Neural progenitor cell (in vitro differentiated cells): Measurements from ENCODE around the gene PON1. TPM values are rescaled to one million over a fixed set of nuclear protein-coding genes. Genes with fewer than 3 reads are reported as not detected.

Experiments
- DNase-seq: peaks from one replicate; pipeline ENCODE4 v3.0.0-alpha.2; 2016; ENCODE audit warnings: low spot score
- H2AFZ ChIP-seq: fragments of 200-600 bp; sonication (generic); replicated peaks from 2 replicates; pipeline ENCODE4 v1.6.1; 2016; ENCODE audit warnings: antibody characterized with exemption
- H3F3A ChIP-seq: fragments of 200-600 bp; sonication (generic); 2 replicates; pipeline ENCODE4 v1.6.1; 2016; ENCODE audit warnings: antibody characterized with exemption, low read depth
- H3K27ac ChIP-seq: fragments of 200-600 bp; sonication (generic); 2 replicates; pipeline ENCODE4 v1.5.1; 2016; ENCODE audit warnings: mild to moderate bottlenecking
- H3K27me3 ChIP-seq: fragments of 200-600 bp; sonication (generic); 2 replicates; pipeline ENCODE4 v1.6.1; 2016; ENCODE audit warnings: mild to moderate bottlenecking, moderate library complexity
- H3K36me3 ChIP-seq: fragments of 200-600 bp; sonication (generic); 2 replicates; pipeline ENCODE4 v1.5.1; 2016
- H3K4me1 ChIP-seq: fragments of 200-600 bp; sonication (generic); 2 replicates; pipeline ENCODE4 v1.6.1; 2016; ENCODE audit warnings: mixed run types
- H3K4me2 ChIP-seq: fragments of 200-600 bp; sonication (generic); 2 replicates; pipeline ENCODE4 v1.6.1; 2016
- H3K4me3 ChIP-seq: fragments of 200-600 bp; sonication (generic); 2 replicates; pipeline ENCODE4 v1.5.1; 2016
- H3K79me2 ChIP-seq: fragments of 200-600 bp; sonication (generic); 2 replicates; pipeline ENCODE4 v1.6.1; 2016; ENCODE audit warnings: low read depth
- H3K9ac ChIP-seq: fragments of 200-600 bp; sonication (generic); 2 replicates; pipeline ENCODE4 v1.6.1; 2016
- H3K9me3 ChIP-seq: fragments of 200-600 bp; sonication (generic); 2 replicates; pipeline ENCODE4 v1.5.1; 2016; ENCODE audit warnings: low read depth
- H4K20me1 ChIP-seq: fragments of 200-600 bp; sonication (generic); 2 replicates; pipeline ENCODE4 v1.6.1; 2016; ENCODE audit warnings: low read depth
- H3K27ac Mint-ChIP-seq: 3 replicates; pipeline ENCODE4 v1.8.0; 2021; ENCODE audit warnings: mixed read lengths
- H3K27me3 Mint-ChIP-seq: 2 replicates; pipeline ENCODE4 v1.8.0; 2022; ENCODE audit warnings: low read depth, mild to moderate bottlenecking, inconsistent platforms, moderate library complexity, mixed read lengths; ENCODE audit not compliant: insufficient read depth
- H3K36me3 Mint-ChIP-seq: 3 replicates; pipeline ENCODE4 v1.8.0; 2021; ENCODE audit warnings: mixed read lengths
- H3K4me1 Mint-ChIP-seq: 3 replicates; pipeline ENCODE4 v1.8.0; 2021; ENCODE audit warnings: mixed read lengths
- H3K4me3 Mint-ChIP-seq: 3 replicates; pipeline ENCODE4 v1.8.0; 2021; ENCODE audit warnings: mild to moderate bottlenecking, moderate library complexity, mixed read lengths
- H3K9me3 Mint-ChIP-seq: 3 replicates; pipeline ENCODE4 v1.8.0; 2020; ENCODE audit warnings: mixed read lengths
- CTCF ChIP-seq: fragments of 200-600 bp; sonication (generic); IDR thresholded peaks from 2 replicates; pipeline ENCODE4 v1.5.1; 2017; ENCODE audit warnings: antibody characterized with exemption, mild to moderate bottlenecking
- EZH2 ChIP-seq: fragments of 200-600 bp; sonication (generic); IDR thresholded peaks from 2 replicates; pipeline ENCODE4 v1.6.1; 2017; ENCODE audit warnings: antibody characterized with exemption, mild to moderate bottlenecking, moderate library complexity
- EZH2phosphoT487 ChIP-seq: fragments of 200-600 bp; sonication (generic); IDR thresholded peaks from 2 replicates; pipeline ENCODE4 v1.6.1; 2017; ENCODE audit warnings: antibody characterized with exemption
- total RNA-seq: library from RNA; depleted of rRNA; stranded (reverse); fragments of >200 nt; gene quantifications from 2 replicates; pipeline ENCODE4 v1.2.3, GENCODE V29; 2015; ENCODE audit warnings: low replicate concordance

The PON1 gene
- total RNA-seq, 1 donor from 2014 or later: 1.7 TPM

GRCh38 chr7:95338832-95339231, 14.5 kb upstream of the PON1 start:
- DNase-seq: no peak
- Histone ChIP-seq H3K4me1 (peaks cover 4% of the 10 kb centered on the region), H2AFZ (no peak overlapping the region), H3K9me3 (no peaks in the 10 kb centered on the region), H3K27me3 (no peaks in the 10 kb centered on the region), H3K4me2 (no peak overlapping the region), H4K20me1 (no peaks in the 10 kb centered on the region), H3K27ac (no peak overlapping the region), H3K79me2 (no peaks in the 10 kb centered on the region), H3K4me3 (no peak overlapping the region), H3F3A (no peaks in the 10 kb centered on the region), H3K36me3 (no peaks in the 10 kb centered on the region), H3K9ac (no peak overlapping the region)
- Mint-ChIP-seq H3K4me1 (peaks cover 2% of the 10 kb centered on the region), H3K4me3 (no peak overlapping the region), H3K9me3 (no peaks in the 10 kb centered on the region), H3K27ac (no peak overlapping the region), H3K36me3 (no peaks in the 10 kb centered on the region), H3K27me3 (no peaks in the 10 kb centered on the region)
- no peak for TF ChIP-seq CTCF

DNA sequence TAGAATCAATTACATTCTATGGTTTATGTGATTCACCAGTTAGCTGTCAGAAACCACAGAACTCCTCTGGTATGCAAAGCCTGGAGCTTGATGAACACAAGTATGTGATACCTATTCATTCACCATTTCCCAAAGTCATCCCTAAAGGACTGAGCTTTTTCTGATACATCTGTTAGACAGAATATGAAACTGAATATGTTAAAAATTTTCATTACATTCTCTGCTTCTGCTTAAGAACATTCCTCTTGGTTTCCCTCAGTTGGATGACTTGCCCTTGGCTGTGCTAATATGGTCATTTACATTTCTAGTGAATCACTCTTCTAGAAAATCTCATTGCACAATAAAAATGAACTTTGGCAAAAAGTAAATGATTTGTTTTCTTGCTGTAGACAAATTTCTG, 10.8 kb upstream of the PON1 start:
- Histone ChIP-seq H3K4me2 (no peak overlapping the region), H3K9ac (no peak overlapping the region), H3K79me2 (no peaks in the 10 kb centered on the region), H3K27ac (no peak overlapping the region), H3K4me3 (no peak overlapping the region), H3F3A (no peaks in the 10 kb centered on the region), H3K36me3 (no peaks in the 10 kb centered on the region), H4K20me1 (no peaks in the 10 kb centered on the region), H3K4me1 (no peaks in the 10 kb centered on the region), H2AFZ (no peak overlapping the region), H3K27me3 (no peaks in the 10 kb centered on the region), H3K9me3 (no peaks in the 10 kb centered on the region)
- Mint-ChIP-seq H3K4me3 (no peak overlapping the region), H3K27ac (no peak overlapping the region), H3K27me3 (no peaks in the 10 kb centered on the region), H3K36me3 (no peaks in the 10 kb centered on the region), H3K9me3 (no peaks in the 10 kb centered on the region), H3K4me1 (peaks cover 4% of the 10 kb centered on the region)
- TF ChIP-seq EZH2phosphoT487 (no peak), EZH2 (no peak), CTCF (no peak)
- no peak for DNase-seq

GRCh38 chr7:95334447-95334846, 10.1 kb upstream of the PON1 start:
- H3K27me3 ChIP-seq: no peaks in the 10 kb centered on the region
- H3K27ac ChIP-seq: no peak overlapping the region
- no peak overlapping the region for H3K4me2 ChIP-seq
- H3K4me1 Mint-ChIP-seq: peaks cover 4% of the 10 kb centered on the region
- TF ChIP-seq CTCF (no peak), EZH2phosphoT487 (no peak), EZH2 (no peak)
- H3K4me3 Mint-ChIP-seq: no peak overlapping the region
- H3K79me2 ChIP-seq: no peaks in the 10 kb centered on the region
- DNase-seq: no peak
- no peaks in the 10 kb centered on the region for H3F3A ChIP-seq
- H3K9me3 Mint-ChIP-seq: no peaks in the 10 kb centered on the region
- no peaks in the 10 kb centered on the region for H3K4me1 ChIP-seq
- no peak overlapping the region for H3K4me3 ChIP-seq
- no peak overlapping the region for H2AFZ ChIP-seq
- no peaks in the 10 kb centered on the region for H3K36me3 Mint-ChIP-seq
- no peaks in the 10 kb centered on the region for H4K20me1 ChIP-seq
- H3K9ac ChIP-seq: no peak overlapping the region
- no peaks in the 10 kb centered on the region for H3K27me3 Mint-ChIP-seq
- H3K27ac Mint-ChIP-seq: no peak overlapping the region
- no peaks in the 10 kb centered on the region for H3K9me3 ChIP-seq
- H3K36me3 ChIP-seq: no peaks in the 10 kb centered on the region

GRCh38 chr7:95330961-95331337, 6.6 kb upstream of the PON1 start:
- H2AFZ ChIP-seq: no peak overlapping the region
- H3K27ac ChIP-seq: no peak overlapping the region
- Mint-ChIP-seq H3K4me3 (no peak overlapping the region), H3K4me1 (peaks cover 6% of the 10 kb centered on the region), H3K27ac (no peak overlapping the region), H3K9me3 (no peaks in the 10 kb centered on the region), H3K27me3 (peaks cover 2% of the 10 kb centered on the region), H3K36me3 (no peaks in the 10 kb centered on the region)
- no peaks in the 10 kb centered on the region for H3F3A ChIP-seq
- H3K4me2 ChIP-seq: no peak overlapping the region
- no peaks in the 10 kb centered on the region for H3K9me3 ChIP-seq
- H3K4me1 ChIP-seq: no peaks in the 10 kb centered on the region
- H3K36me3 ChIP-seq: no peaks in the 10 kb centered on the region
- no peaks in the 10 kb centered on the region for H4K20me1 ChIP-seq
- TF ChIP-seq EZH2phosphoT487 (no peak), CTCF (no peak), EZH2 (no peak)
- H3K79me2 ChIP-seq: no peaks in the 10 kb centered on the region
- no peak overlapping the region for H3K4me3 ChIP-seq
- H3K9ac ChIP-seq: no peak overlapping the region
- H3K27me3 ChIP-seq: peaks cover under 1% of the 10 kb centered on the region
- DNase-seq: no peak
